ENCODE measurements around the gene KCNS3.

GRCh38 chr2:17915811-17916518, 37.5 kb downstream of the KCNS3 start:
- no peak for TF ChIP-seq TSHZ2 (CRISPR knock-in tag; IDR thresholded peaks at IDR 0.05)
- TF ChIP-seq PATZ1 (CRISPR knock-in tag; IDR thresholded peaks at IDR 0.05; ENCODE audit: borderline replicate concordance) = no peak

Measured in SK-N-SH treated with all-trans-retinoic acid at 6 μM for 48 hours (cell line).